Kidney epithelial cell (primary cell): Measurements from ENCODE around the gene STK39. TPM values are rescaled to one million over a fixed set of nuclear protein-coding genes. Genes with fewer than 3 reads are reported as not detected.

Experiments
- DNase-seq: peaks from one replicate; pipeline ENCODE4 v3.0.0-alpha.2; 2010; ENCODE audit warnings: low read depth
- H3K27me3 ChIP-seq: 2 replicates; pipeline ENCODE4 v1.6.0; 2011; ENCODE audit warnings: low read length; ENCODE audit not compliant: control insufficient read depth, insufficient read depth
- H3K36me3 ChIP-seq: 2 replicates; pipeline ENCODE4 v1.5.1; 2011; ENCODE audit warnings: low read length; ENCODE audit not compliant: control insufficient read depth, insufficient read depth
- H3K4me3 ChIP-seq: 2 replicates; pipeline ENCODE4 v1.5.1; 2011; ENCODE audit warnings: low read depth, mild to moderate bottlenecking, control low read depth, low read length
- CTCF ChIP-seq: IDR thresholded peaks from 2 replicates; pipeline ENCODE4 v1.5.1; 2011; ENCODE audit warnings: mild to moderate bottlenecking, moderate library complexity, low read length, control low read depth, inconsistent platforms; ENCODE audit not compliant: insufficient read depth, poor library complexity, severe bottlenecking
- total RNA-seq: library from RNA; depleted of rRNA; stranded (reverse); fragments of >200 nt; gene quantifications from 2 replicates; pipeline ENCODE4 v1.2.3, GENCODE V29; 2015

The STK39 gene
- total RNA-seq, 1 donor from 2014 or later: 30.1 TPM

- H3K27me3 ChIP-seq: no peaks in the 10 kb centered on the region
- H3K4me3 ChIP-seq: no peak overlapping the region
- DNase-seq: no peak
- no peaks in the 10 kb centered on the region for H3K36me3 ChIP-seq
- no peak for TF ChIP-seq CTCF
Observed at GRCh38 chr2:168165985-168166901, 81.2 kb downstream of the STK39 start.

DNA sequence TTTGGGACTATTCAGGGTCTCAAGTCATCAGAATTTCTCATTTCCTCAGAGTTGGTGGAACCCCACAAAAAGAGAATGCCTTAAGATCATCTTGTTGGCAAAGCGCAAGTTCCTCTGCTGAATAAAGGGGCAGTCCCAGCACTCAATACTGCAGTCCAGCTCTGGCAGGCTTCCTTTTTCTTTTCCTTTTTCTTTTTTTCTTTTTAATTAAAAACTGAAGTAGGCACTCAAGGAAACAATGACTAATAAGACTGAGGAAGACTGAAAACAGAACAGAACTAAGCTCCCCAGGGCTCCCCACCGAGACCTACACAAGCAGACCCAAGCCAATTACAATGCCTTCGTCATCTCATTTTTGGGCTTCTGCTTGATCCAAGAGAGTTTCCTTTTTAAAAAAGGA, 82.0 kb downstream of the STK39 start:
- no peak for TF ChIP-seq CTCF
- no peaks in the 10 kb centered on the region for H3K27me3 ChIP-seq
- no peaks in the 10 kb centered on the region for H3K36me3 ChIP-seq
- no peak overlapping the region for H3K4me3 ChIP-seq
- no peak for DNase-seq

GRCh38 chr2:168160897-168161296, 86.5 kb downstream of the STK39 start:
- Histone ChIP-seq H3K27me3 (no peaks in the 10 kb centered on the region), H3K4me3 (no peak overlapping the region), H3K36me3 (no peaks in the 10 kb centered on the region)
- no peak for DNase-seq
- TF ChIP-seq CTCF: peak; percentile 17

GRCh38 chr2:168159754-168160585, 87.4 kb downstream of the STK39 start:
- H3K4me3 ChIP-seq: no peak overlapping the region
- no peaks in the 10 kb centered on the region for H3K36me3 ChIP-seq
- DNase-seq: no peak
- H3K27me3 ChIP-seq: no peaks in the 10 kb centered on the region
- no peak for TF ChIP-seq CTCF

DNA sequence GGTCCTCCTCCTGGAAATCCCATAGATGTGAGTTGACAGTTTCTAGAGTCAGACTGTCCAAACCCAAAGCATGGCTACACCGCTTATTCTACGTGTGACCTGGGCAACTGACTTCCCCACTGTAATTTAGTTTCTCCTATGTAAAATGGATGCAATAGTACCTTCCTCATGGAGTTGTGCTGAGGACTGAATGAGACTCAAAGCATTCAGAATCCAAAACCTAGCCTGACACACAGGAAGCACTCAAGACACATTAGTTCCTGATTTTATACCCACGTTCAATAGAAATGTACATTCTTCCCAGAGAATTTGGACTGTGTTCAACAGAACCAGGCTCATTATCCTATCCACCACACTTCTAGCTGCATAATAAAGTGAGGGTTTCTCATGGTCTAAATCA, 88.8 kb downstream of the STK39 start:
- no peak overlapping the region for H3K4me3 ChIP-seq
- DNase-seq: no peak
- no peaks in the 10 kb centered on the region for H3K27me3 ChIP-seq
- no peaks in the 10 kb centered on the region for H3K36me3 ChIP-seq
- TF ChIP-seq CTCF: no peak
